Effector memory CD4-positive, alpha-beta T cell (primary cell): ENCODE measurements around the gene SPATA2.
A peak's percentile ranks its signal among the peaks of the same experiment; 100 is the strongest.
"Not testable (repeated sequence)": the region's sequence is repeated elsewhere in the genome, so short reads cannot be mapped to it uniquely, and the experiment has no call there.

Experiments
- DNase-seq, 3 donors: peaks; one replicate each; pipeline ENCODE4 v3.0.0-alpha.2; 2020
- H3K27ac ChIP-seq: 2 replicates; pipeline ENCODE4 v1.7.0; 2013; ENCODE audit warnings: mild to moderate bottlenecking, low read length, moderate library complexity; ENCODE audit not compliant: insufficient read depth, poor library complexity, severe bottlenecking
- H3K27me3 ChIP-seq: replicated peaks from 2 replicates; pipeline ENCODE4 v1.7.0; 2013; ENCODE audit warnings: mild to moderate bottlenecking, low read length; ENCODE audit not compliant: insufficient read depth, control insufficient read depth, poor library complexity, severe bottlenecking
- H3K36me3 ChIP-seq: 2 replicates; pipeline ENCODE4 v1.7.0; 2013; ENCODE audit warnings: mild to moderate bottlenecking, low read length, moderate library complexity; ENCODE audit not compliant: control insufficient read depth, insufficient read depth
- H3K4me1 ChIP-seq: 2 replicates; pipeline ENCODE4 v1.7.0; 2013; ENCODE audit warnings: low read length, mild to moderate bottlenecking; ENCODE audit not compliant: control insufficient read depth, insufficient read depth, poor library complexity, severe bottlenecking
- H3K4me3 ChIP-seq: 2 replicates; pipeline ENCODE4 v1.7.0; 2013; ENCODE audit warnings: low read length, low read depth, mild to moderate bottlenecking; ENCODE audit not compliant: insufficient read depth, poor library complexity, severe bottlenecking
- H3K9me3 ChIP-seq: 2 replicates; pipeline ENCODE4 v1.7.0; 2013; ENCODE audit warnings: mild to moderate bottlenecking, low read length, moderate library complexity; ENCODE audit not compliant: control insufficient read depth
- total RNA-seq, 3 donors: gene quantifications; one replicate each; lab custom pipeline; 2026; lab: John Stamatoyannopoulos, UW

Gene SPATA2, protein sequence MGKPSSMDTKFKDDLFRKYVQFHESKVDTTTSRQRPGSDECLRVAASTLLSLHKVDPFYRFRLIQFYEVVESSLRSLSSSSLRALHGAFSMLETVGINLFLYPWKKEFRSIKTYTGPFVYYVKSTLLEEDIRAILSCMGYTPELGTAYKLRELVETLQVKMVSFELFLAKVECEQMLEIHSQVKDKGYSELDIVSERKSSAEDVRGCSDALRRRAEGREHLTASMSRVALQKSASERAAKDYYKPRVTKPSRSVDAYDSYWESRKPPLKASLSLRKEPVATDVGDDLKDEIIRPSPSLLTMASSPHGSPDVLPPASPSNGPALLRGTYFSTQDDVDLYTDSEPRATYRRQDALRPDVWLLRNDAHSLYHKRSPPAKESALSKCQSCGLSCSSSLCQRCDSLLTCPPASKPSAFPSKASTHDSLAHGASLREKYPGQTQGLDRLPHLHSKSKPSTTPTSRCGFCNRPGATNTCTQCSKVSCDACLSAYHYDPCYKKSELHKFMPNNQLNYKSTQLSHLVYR
- 22.8 to 43.6 (median 34.1) reads per million in 3 donors for total RNA-seq

DNA sequence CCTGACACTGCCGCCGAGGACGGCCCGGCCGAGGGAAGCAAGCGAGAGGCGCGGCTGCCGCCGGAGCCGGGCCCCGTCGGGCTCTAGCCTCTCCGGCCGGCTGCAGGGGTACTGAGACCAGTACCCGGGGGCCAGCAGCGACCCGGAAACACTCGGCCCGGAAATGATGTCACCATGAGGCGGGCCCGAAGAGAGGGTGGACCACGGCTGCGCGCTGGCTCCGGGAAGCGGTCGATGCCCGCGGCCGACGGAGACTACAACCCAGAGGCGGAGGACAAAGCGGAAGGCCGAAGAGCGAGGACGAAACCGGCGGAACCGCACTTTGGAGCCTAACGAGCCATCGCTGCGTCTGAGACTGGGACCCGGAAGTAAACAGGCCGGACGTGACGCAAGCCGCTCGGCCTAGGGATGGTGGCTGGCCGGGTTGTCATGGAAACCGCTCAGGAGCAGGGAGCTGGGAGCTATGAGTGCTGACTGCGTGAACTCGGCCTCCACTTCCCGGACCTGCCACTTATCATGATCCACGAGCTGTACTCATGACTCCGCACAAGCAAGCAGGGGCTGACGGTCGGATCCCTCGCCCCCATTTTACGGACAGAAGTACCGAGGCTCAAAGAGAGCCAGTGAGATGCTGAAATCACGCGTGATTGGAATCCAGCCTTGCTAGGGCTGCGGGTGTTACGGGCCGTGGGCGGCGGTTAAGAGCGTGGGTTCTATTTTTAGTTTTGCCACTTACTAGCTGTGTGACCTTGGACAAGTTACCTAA is at the start of gene SPATA2:
Gene SPATA2, minus strand, starts transcription at position 150 of the 766 bp plus-strand sequence. CDS start 7,039 bp downstream, outside the sequence.
- Histone ChIP-seq H3K9me3 (no peaks in the 10 kb centered on the region), H3K27ac (peak within 1 kb of the TSS; percentile 100), H3K4me3 (peak within 1 kb of the TSS; percentile 96), H3K27me3 (no peaks in the 10 kb centered on the region), H3K4me1 (peaks cover 8% of the 10 kb centered on the region), H3K36me3 (no peaks in the 10 kb centered on the region)
- peak; percentile 87 to 95 (median 91) for DNase-seq

DNA sequence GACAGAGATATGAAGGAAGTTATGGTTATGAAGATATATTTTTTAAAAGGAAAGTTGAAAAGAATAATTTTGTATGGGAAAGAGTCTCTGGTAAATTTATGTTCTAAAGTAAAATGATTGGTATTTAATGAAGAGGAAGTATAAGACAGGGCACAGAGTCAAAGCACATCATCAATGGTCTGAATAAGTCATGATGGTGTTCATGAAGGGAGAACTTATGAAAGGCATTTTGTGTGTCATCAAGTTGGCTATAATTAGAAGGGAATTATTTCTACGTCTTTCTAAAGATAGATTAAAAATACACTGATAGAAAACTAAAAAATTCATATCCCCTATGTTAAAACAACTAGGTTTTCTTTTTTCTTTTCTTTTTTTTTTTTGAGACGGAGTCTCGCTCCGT is 46.1 kb upstream of the SPATA2 start:
- H3K9me3 ChIP-seq, result no peaks in the 10 kb centered on the region
- no peak overlapping the region for H3K27ac ChIP-seq
- no peak for DNase-seq
- no peaks in the 10 kb centered on the region for H3K27me3 ChIP-seq
- H3K4me3 ChIP-seq, result no peak overlapping the region
- peaks cover 8% of the 10 kb centered on the region for H3K36me3 ChIP-seq
- no peaks in the 10 kb centered on the region for H3K4me1 ChIP-seq

DNA sequence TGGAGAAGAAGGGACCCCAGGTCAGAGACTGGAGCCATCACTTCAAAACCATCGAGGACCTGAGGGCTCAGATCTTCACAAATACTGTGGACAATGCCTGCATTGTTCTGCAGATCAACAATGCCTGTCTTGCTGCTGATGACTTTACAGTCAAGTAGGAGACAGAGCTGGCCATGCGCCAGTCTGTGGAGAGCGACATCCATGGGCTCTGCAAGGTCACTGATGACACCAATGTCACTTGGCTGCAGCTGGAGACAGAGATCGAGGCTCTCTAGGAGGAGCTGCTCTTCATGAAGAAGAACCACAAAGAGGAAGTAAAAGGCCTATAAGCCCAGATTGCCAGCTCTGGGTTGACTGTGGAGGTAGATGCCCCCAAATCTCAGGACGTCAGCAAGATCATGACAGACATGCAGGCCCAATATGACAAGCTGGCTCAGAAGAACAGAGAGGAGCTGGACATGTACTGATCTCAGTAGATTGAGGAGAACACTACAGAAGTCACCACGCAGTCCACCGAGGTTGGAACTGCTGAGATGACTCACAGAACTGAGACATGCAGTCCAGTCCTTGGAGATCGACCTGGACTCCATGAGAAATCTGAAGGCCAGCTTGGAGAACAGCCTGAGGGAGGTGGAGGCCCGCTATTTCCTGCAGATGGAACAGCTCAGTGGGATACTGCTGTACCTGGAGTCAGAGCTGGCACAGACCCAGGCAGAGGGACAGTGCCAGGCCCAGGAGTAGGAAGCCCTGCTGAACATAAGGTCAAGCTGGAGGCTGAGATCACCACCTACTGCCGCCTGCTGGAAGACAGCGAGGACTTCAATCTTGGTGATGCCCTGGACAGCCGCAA is 42.0 kb upstream of the SPATA2 start:
- H3K9me3 ChIP-seq, H3K4me1 ChIP-seq, H3K27me3 ChIP-seq, H3K27ac ChIP-seq, H3K4me3 ChIP-seq, DNase-seq: not testable (repeated sequence)
- H3K36me3 ChIP-seq, result peaks cover 43% of the 10 kb centered on the region

DNA sequence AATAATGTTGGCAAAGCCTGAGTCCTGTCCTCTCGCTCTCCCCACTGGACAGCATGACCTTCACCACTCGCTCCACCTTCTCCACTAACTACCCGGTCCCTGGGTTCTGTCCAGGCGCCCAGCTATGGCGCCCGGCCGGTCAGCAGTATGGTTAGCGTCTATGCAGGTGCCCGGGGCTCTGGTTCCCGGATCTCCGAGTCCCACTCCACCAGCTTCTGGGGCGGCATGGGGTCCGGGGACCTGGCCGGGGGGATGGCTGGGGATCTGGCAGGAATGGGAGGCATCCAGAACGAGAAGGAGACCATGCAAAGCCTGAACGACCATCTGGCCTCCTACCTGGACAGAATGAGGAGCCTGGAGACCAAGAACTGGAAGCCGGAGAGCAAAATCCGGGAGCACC is 41.4 kb upstream of the SPATA2 start:
- no peak for DNase-seq
- Histone ChIP-seq H3K4me1 (no peaks in the 10 kb centered on the region), H3K4me3 (no peak overlapping the region), H3K9me3 (no peaks in the 10 kb centered on the region), H3K36me3 (peaks cover 50% of the 10 kb centered on the region), H3K27me3 (no peaks in the 10 kb centered on the region), H3K27ac (no peak overlapping the region)

- peaks cover 57% of the 10 kb centered on the region for H3K36me3 ChIP-seq
Measured at GRCh38 chr20:49955830-49956396, 40.6 kb upstream of the SPATA2 start.

GRCh38 chr20:49955167-49955566 is 39.8 kb upstream of the SPATA2 start:
- Histone ChIP-seq H3K4me3 (no peak overlapping the region), H3K27ac (no peak overlapping the region), H3K27me3 (no peaks in the 10 kb centered on the region), H3K9me3 (no peaks in the 10 kb centered on the region), H3K36me3 (peaks cover 65% of the 10 kb centered on the region), H3K4me1 (no peaks in the 10 kb centered on the region)
- no peak for DNase-seq

More at GRCh38 chr20:49955830-49956396, 40.6 kb upstream of the SPATA2 start:
- H3K27ac ChIP-seq, H3K27me3 ChIP-seq, H3K4me3 ChIP-seq, H3K4me1 ChIP-seq, H3K9me3 ChIP-seq, DNase-seq: not testable (repeated sequence)

- peaks cover 82% of the 10 kb centered on the region for H3K36me3 ChIP-seq
- no peak overlapping the region for H3K4me3 ChIP-seq
- DNase-seq, result no peak
- H3K27ac ChIP-seq, result no peak overlapping the region
- H3K9me3 ChIP-seq, result no peaks in the 10 kb centered on the region
- no peaks in the 10 kb centered on the region for H3K27me3 ChIP-seq
- no peaks in the 10 kb centered on the region for H3K4me1 ChIP-seq
Measured at GRCh38 chr20:49951151-49951550, 35.8 kb upstream of the SPATA2 start.

DNA sequence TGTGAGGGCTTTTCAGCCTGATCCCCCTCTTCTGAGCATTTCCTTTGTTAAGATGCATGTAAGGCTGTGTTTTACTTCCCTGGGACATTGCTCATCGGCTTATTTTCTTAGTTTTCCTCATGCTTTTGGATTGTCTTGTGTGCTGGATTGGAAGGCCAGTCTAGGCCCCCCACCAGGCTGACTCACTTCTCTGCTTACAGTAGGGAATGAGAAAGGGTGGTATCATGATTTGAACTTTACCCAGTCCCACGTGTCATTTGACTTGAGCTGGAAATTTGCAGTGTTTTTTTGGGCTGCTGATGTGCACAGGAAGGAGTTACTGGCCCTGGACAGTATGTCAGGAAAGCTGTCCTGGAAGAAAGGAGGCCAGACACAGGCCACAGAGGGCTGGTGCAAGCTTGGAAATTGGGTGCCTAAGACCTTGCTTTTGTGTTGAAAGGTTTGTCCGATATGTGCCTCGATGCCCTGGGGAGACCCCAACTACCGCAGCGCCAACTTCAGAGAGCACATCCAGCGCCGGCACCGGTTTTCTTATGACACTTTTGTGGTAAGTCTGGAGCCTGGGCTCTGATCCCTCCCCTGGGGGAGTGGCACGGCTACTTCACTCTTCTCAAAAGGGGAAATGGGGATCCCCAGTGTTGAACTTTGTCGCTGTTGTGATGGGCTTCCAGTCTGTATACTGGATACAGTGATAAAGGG is 33.6 kb upstream of the SPATA2 start:
- Histone ChIP-seq H3K4me3 (no peak overlapping the region), H3K36me3 (peaks cover 72% of the 10 kb centered on the region), H3K9me3 (no peaks in the 10 kb centered on the region), H3K27ac (no peak overlapping the region), H3K4me1 (no peaks in the 10 kb centered on the region), H3K27me3 (no peaks in the 10 kb centered on the region)
- DNase-seq, result no peak

DNA sequence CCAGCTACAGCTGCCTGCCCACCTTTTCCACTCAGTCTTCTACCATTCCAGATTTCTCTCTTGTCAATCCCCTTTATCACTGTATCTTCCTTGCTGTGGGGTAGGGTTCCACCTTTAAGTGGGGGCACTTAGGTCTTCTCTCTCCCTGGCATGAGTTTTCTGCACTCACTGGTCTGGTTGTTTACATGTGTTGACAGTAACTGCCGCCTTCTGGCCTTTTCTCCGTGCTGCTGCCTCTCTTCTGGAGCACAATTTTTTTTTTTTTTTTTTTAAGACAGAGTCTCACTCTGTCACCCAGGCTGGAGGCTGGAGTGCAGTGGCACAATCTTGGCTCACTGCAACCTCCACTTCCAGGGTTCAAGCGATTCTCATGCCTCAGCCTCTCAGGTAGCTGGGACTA is 32.8 kb upstream of the SPATA2 start:
- Histone ChIP-seq H3K4me1 (no peaks in the 10 kb centered on the region), H3K4me3 (no peak overlapping the region), H3K27me3 (no peaks in the 10 kb centered on the region), H3K27ac (no peak overlapping the region), H3K36me3 (peaks cover 66% of the 10 kb centered on the region), H3K9me3 (no peaks in the 10 kb centered on the region)
- no peak for DNase-seq
